OCI-LY1 (cell line): ENCODE results near the gene VWA8.

Experiments used
- EZH2 ChIP-seq: fragments of 200-600 bp; sonication (generic), shearing (Covaris generic); IDR thresholded peaks from 2 replicates; pipeline ENCODE4 v1.8.0; 2017; ENCODE audit warnings: borderline replicate concordance, mixed run types, mild to moderate bottlenecking, antibody characterized with exemption, low read length, moderate library complexity, mixed read lengths
- TF ChIP-seq, protein P1 (sequence below): fragments of 200-600 bp; sonication (generic), shearing (Covaris generic); IDR thresholded peaks from 2 replicates; pipeline ENCODE4 v1.5.1; 2017; ENCODE audit warnings: mild to moderate bottlenecking, antibody characterized with exemption, low read length, moderate library complexity, mixed read lengths

DNA sequence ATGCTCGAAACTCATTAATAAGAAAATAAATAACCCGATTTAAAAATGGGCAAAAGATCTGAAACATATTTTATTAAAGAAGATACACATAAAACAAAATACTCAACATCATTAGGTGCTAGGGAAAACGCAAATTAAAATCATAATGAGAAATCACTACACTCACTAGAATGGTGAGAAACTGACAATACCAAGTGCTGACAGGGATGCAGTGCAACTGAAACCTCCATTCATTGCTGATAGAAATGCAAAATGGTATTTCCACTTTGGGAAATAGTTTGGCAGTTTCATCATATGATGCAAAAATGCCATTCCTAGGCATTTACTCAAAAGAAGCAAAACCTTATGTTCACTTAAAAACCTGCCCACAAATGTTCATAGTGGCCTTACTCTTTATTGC lies 278.1 kb downstream of the VWA8 start:
- TF ChIP-seq, protein P1, sequence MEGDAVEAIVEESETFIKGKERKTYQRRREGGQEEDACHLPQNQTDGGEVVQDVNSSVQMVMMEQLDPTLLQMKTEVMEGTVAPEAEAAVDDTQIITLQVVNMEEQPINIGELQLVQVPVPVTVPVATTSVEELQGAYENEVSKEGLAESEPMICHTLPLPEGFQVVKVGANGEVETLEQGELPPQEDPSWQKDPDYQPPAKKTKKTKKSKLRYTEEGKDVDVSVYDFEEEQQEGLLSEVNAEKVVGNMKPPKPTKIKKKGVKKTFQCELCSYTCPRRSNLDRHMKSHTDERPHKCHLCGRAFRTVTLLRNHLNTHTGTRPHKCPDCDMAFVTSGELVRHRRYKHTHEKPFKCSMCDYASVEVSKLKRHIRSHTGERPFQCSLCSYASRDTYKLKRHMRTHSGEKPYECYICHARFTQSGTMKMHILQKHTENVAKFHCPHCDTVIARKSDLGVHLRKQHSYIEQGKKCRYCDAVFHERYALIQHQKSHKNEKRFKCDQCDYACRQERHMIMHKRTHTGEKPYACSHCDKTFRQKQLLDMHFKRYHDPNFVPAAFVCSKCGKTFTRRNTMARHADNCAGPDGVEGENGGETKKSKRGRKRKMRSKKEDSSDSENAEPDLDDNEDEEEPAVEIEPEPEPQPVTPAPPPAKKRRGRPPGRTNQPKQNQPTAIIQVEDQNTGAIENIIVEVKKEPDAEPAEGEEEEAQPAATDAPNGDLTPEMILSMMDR: no peak
- no peak for TF ChIP-seq EZH2
